AG08395 (cell line): ENCODE data around the gene MAZ.
"Not testable (repeated sequence)": the region's sequence is repeated elsewhere in the genome, so short reads cannot be mapped to it uniquely, and the experiment has no call there.

Source experiments
- DNase-seq: peaks from one replicate; pipeline ENCODE4 v3.0.0; 2012; ENCODE audit warnings: mixed read lengths, low spot score

The MAZ gene

DNA sequence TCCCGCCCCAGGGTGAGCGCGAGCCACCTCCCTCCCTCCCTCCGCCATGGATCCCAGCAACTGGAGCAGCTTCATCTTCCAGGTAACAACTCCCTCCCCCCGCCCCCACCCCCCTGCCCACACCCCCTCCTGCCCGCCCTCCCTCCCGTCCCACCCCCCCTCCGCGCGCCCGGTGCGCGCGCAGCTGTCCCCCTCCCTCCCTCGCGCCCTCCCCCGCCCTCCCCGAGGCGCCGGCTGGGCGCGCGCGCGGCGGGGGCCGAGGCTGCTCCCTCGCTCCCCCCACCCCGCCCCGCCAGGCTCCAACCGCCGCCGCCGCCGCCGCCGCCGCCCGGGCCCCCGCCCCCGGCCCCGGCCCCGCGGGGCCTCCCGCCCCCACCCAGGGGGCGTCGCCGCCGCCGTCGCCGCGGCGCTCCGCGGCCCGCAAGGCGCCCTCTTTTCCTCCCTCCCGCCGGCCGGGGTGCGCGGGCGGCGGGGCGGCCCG lies at the start of gene MAZ:
Gene MAZ, plus strand, starts transcription at position 431 of the 481 bp plus-strand sequence. CDS start 173 bp downstream, outside the sequence.
- DNase-seq = no peak

- no peak for DNase-seq
These were observed 49.7 kb upstream of the MAZ start for GRCh38 chr16:29756654-29757053.

DNA sequence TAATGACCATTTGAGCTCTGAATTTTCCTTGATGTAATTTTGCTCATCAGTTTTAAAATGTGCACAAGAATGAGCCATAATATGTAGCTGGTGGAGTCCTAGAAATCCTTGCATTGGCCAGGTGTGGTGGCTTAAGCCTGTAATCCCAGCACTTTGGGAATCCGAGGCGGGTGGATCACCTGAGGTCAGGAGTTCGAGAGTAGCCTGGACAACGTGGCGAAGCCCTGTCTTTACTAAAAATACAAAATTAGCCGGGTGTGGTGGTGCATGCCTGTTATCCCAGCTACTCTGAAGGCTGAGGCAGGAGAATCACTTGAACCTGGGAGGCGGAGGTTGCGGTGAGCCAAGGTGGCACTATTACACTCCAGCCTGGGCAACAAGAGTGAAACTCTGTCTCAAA lies 49.2 kb upstream of the MAZ start:
- DNase-seq = not testable (repeated sequence)

DNA sequence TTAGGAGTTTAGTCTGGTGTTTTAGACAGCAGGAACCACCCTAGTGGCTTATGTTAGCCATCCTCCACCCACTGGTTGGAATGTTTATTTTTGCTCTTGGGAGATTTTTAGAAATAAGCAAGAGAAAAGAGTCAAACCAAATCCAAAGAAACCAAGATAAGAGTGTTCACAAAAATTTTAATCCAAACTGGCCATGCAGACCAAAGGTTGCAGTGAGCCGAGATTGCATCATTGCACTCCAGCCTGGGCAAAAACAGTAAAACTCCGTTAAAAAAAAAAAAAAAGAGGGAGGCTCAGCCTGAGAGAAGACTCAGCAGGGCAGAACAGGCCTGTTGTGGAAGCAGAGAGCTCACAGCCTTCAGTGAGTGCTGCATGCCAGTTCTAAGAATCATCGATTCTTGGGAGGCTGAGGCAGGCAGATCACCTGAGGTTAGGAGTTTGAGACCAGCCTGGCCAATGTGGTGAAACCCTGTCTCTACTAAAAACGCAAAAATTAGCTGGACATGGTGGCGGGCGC lies 48.3 kb upstream of the MAZ start:
- no peak for DNase-seq

DNA sequence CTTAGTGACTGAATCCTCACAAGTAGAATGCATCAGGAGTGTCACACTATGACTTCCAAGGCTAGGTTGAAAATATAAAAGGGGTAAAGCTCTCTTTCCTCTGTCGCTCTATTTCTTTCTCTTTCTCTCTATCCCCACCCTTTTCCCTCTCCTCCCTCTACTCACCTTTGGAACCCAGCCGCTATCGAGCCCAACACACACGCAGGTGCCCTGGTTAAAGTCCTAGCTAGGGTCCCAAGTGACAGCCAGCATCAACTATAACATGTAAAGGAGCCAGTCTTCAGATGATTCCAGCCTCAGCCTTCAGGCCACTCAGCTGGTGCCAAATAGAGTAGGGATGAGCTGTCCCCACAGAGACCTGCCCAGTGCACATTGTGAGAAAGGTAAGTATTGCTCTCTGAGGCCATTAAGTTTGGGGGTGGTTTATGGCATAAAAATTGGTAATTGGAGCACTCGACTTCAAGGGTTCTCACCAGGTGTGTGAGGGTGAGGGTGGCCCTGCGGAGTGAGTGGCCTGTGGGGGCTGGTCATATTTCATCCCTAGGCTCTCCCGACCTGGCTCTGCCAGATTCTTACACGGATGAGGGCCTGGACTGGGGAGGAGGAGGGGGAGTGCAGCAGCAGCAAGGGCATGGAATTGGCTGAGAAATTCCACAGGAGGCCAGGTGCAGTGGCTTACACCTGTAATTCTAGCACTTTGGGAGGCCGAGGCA lies 45.6 kb upstream of the MAZ start:
- no peak for DNase-seq

GRCh38 chr16:29761280-29761651 lies 45.1 kb upstream of the MAZ start:
- not testable (repeated sequence) for DNase-seq

DNA sequence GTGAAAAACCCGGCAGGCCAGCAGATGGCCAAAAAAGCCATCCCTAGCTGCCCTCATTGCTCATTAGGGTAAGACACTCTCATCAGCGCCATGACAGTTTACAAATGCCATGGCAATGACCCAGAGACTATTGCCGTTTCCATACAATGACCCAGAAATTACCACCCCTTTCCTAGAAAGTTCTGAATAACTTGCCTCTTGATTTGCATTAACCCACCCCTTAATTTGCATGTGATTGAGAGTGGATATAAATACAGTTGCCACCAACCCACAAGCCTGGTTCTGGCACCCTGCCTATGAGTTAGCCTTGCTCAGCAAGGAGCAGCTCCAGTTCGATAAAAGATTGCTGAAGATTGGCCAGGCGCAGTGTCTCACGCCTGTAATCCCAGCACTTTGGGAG lies 44.4 kb upstream of the MAZ start:
- no peak for DNase-seq

- DNase-seq = no peak
These were observed 43.0 kb upstream of the MAZ start for GRCh38 chr16:29763326-29763725.

DNA sequence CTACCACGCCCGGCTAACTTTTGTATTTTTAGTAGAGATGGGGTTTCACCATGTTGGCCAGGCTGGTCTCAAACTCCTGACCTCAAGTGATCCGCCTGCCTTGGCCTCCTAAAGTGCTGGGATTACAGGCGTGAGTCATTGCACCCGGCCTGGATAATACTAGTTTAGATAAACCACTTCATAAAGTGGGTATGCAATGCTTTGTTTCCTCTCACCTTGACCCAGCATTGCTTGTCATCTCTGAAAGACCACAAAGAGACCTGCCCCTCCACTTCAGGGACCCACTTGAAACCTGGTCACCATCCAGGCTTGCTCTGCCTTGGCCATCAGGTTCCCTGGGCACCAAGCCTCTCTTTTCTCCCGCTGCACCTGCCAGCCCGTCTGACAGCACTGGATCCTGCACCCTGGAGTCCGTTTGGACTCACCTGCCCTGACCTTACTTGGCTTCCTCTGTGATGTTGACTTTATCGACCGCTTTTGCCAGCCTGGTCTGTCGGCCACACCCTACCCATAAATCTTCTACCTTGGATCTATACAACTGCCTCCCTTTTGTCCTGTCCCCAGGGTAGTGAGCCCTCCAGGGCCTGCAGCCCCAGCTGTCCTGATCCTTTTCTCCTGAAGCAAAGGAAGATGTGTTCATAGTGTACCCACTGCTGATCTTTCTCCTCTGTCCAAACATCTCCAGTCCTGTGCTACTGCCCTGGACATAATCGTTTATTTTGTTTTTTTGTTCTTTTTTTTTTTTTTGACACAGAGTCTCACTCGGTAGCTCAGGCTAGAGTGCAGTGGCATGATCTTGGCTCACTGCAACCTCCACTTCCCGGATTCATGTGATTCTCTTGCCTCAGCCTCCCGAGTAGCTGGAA lies 40.9 kb upstream of the MAZ start:
- no peak for DNase-seq

GRCh38 chr16:29766571-29766970 lies 39.8 kb upstream of the MAZ start:
- DNase-seq = no peak

- no peak for DNase-seq
These were observed 39.3 kb upstream of the MAZ start for GRCh38 chr16:29767062-29767461.

DNA sequence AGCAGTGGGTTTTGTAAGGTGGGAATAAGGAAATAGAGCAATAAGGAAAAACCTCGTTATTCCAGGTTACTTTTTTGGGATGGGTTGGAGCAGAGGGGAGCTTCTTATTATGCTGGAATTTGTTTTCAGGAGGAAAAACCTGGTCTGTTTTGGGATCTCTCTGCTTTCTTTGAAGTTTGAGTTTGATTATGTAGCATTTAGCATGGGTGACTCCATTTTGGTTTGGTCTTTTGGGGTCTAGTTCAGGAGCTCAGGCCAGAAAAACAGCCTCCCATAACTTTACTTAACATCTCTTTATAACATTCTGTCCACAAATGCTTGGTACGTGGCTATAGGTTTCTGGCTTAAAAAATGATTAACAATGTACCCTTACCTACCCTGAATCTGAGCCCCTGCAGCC lies 36.8 kb upstream of the MAZ start:
- no peak for DNase-seq

- DNase-seq = no peak
These were observed 35.9 kb upstream of the MAZ start for GRCh38 chr16:29770250-29770929.

GRCh38 chr16:29772330-29772729 lies 34.0 kb upstream of the MAZ start:
- not testable (repeated sequence) for DNase-seq

DNA sequence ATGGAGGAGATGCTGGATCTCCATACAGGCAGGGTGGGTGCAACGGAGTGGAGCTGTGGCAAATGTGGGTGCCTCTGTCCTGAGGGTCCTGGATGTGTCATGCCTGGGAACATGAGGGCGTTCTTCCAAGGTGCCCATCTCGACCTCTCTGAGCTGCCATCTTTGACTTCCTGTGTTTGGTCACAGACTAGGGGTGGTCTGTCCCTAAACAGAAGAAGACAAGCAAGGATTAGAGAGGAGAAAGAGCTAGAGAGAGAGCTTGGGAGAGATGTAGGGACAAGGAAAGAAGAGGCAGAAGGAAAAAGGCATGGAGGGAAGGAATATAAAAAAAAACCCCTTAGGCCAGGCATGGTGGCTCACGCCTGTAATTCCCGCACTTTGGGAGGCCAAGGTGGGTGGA lies 31.6 kb upstream of the MAZ start:
- DNase-seq = no peak

- DNase-seq = peak; percentile 38
These were observed 30.5 kb upstream of the MAZ start for GRCh38 chr16:29775742-29776408.

DNA sequence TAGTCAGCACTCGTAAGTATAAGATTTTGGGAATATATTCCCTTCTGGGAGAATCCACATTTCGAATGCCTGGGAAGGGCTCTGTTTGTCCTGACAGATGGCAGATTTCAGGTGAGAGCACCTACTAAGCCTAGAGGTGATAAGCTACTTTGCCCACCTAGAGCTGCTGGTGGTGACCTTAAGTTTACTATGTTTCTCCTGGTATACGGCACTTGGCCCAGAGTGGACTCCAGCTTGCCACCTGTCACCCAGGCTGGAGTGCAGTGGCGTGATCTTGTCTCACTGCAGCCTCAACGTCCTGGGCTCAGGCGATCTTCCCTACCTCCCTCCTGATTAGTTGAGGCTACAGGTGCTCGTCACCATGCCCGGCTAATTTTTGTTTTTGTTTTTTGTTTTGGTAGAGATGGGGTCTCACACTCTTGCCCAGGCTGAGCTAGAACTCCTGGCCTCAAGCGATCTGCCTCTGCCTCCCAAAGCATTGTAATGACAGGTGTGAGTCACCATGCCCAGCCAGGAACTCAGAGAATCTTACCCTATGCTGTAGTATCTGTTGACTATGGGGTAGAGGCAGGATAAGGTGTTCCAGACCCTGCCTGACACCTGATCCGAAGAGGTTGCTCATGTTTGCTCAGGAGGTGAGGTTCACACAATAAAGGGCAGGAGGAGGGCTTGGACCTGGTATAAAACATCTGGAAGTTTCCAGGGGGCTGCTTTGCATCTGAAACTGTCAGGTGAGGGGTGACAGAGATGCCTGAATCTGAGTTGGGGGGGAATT lies 28.6 kb upstream of the MAZ start, which contains the start of gene ZG16:
Gene ZG16, plus strand, starts transcription at position 681 of the 775 bp plus-strand sequence. CDS start 1,011 bp downstream, outside the sequence.
- DNase-seq = no peak

DNA sequence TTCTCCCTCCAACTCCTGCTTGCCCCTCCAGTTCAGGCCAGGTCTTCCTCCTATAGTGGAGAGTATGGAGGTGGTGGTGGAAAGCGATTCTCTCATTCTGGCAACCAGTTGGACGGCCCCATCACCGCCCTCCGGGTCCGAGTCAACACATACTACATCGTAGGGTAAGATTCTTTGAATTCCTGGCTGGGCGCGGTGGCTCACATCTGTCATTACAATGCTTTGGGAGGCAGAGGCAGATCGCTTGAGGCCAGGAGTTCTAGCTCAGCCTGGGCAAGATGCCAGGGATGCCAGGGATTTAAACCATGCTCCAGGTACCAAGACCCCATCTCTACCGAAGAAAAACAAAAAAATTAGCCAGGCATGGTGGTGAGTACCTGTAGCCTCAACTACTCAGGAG lies 26.9 kb upstream of the MAZ start:
- DNase-seq = no peak

- DNase-seq = not testable (repeated sequence)
These were observed 23.0 kb upstream of the MAZ start for GRCh38 chr16:29783094-29783953.

DNA sequence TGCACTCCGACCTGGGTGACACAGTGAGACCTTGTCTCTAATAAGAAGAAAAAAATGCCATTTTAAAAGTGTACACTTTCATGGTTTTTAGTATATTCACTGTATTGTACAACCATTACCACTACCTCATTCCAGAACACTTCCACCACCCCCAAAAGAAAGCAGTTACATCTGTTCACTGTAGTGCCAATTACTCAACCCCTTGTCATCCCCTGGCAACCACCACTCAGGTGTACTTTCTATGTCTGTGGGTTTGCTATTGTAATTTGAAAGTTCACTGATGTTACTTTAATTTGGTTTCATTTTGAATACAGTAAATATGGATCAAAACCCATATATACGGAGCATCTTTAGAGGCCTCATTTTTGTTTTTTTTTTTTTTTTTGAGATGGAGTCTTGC lies 22.2 kb upstream of the MAZ start:
- no peak for DNase-seq
